OCI-M2 (cell line): ENCODE data around the gene FAM53A.

Source experiments
- DNase-seq: peaks from one replicate; lab custom pipeline; 2025; ENCODE audit not compliant: unreplicated experiment; lab: John Stamatoyannopoulos, UW

FAM53A gene

GRCh38 chr4:1683736-1684505, at the start of gene FAM53A:
Gene FAM53A (minus strand): TSS chr4:1684313. CDS start chr4:1668741, 15,572 bp downstream.
- DNase-seq: no peak

- DNase-seq: no peak
These were observed 48.8 kb upstream of the FAM53A start for GRCh38 chr4:1732911-1733310.

GRCh38 chr4:1731180-1731579, 47.1 kb upstream of the FAM53A start:
- DNase-seq: no peak

GRCh38 chr4:1730532-1731135, 46.5 kb upstream of the FAM53A start:
- no peak for DNase-seq

GRCh38 chr4:1728061-1728980, 44.2 kb upstream of the FAM53A start:
- DNase-seq: no peak

GRCh38 chr4:1727117-1728031, 43.3 kb upstream of the FAM53A start:
- no peak for DNase-seq

GRCh38 chr4:1726146-1726934, 42.2 kb upstream of the FAM53A start:
- DNase-seq: peak; percentile 5

GRCh38 chr4:1725521-1725920, 41.4 kb upstream of the FAM53A start:
- no peak for DNase-seq

GRCh38 chr4:1723131-1723801, 39.2 kb upstream of the FAM53A start:
- no peak for DNase-seq

GRCh38 chr4:1722551-1723118, 38.5 kb upstream of the FAM53A start:
- no peak for DNase-seq

GRCh38 chr4:1721666-1722550, 37.8 kb upstream of the FAM53A start:
- DNase-seq: no peak

GRCh38 chr4:1721003-1721665, 37.0 kb upstream of the FAM53A start, which contains the start of the genes TACC3 and TMEM129:
Gene TACC3 (plus strand): TSS chr4:1721521. CDS start chr4:1723422, 1,901 bp downstream.
Gene TMEM129 (minus strand): TSS chr4:1721323. CDS start chr4:1720837, 486 bp downstream.
- DNase-seq: peak; percentile 33

GRCh38 chr4:1720163-1720983, 36.3 kb upstream of the FAM53A start:
- no peak for DNase-seq

- DNase-seq: no peak
These were observed 34.2 kb upstream of the FAM53A start for GRCh38 chr4:1718095-1718850.
